WI38 (cell line): ENCODE measurements around the gene PDGFD.

Experiments used
- H3K4me3 ChIP-seq: 2 replicates; pipeline ENCODE4 v1.5.1; 2011; ENCODE audit warnings: low read depth, mild to moderate bottlenecking, control low read depth, low read length
- CTCF ChIP-seq: IDR thresholded peaks from 2 replicates; pipeline ENCODE4 v1.5.1; 2012; ENCODE audit warnings: low read depth, mild to moderate bottlenecking, control low read depth, low read length

PDGFD gene

DNA sequence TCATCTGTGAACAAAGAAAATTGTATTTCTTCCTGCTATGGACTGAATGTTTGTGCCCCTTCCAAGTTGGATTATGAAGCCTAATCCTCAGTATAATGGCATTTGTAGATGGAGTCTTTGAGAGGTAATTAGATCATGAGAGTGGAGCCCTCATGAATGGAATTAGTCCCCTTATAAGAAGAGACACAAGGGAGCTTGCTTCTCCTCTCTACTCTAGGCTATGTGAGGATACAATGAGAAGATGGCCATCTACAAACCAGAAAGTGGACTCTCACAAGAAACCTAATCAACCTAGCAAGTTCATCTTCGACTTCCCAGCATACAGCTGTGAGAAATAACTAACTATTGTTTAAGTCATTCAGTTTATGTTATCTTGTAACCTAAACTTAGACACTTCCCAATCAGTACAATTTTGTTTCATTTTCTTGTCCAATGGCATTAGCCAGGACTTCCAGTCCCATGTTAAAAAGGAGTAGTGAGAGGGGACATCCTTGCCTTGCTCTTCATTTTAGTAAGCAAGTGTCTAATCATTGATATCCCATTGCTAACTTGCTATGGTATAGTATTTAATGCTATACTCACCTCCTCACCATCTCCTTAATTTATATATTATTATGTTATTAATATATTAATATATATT lies 45.7 kb downstream of the PDGFD start:
- H3K4me3 ChIP-seq, result no peak overlapping the region
- TF ChIP-seq CTCF, result no peak

- TF ChIP-seq CTCF, result no peak
- H3K4me3 ChIP-seq, result no peak overlapping the region
Measured at GRCh38 chr11:104113541-104113940, 50.4 kb downstream of the PDGFD start.

- no peak overlapping the region for H3K4me3 ChIP-seq
Measured at GRCh38 chr11:104106136-104106754, 57.7 kb downstream of the PDGFD start.

GRCh38 chr11:104105155-104105554 lies 58.8 kb downstream of the PDGFD start:
- no peak overlapping the region for H3K4me3 ChIP-seq
- TF ChIP-seq CTCF, result no peak

More at GRCh38 chr11:104106136-104106754, 57.7 kb downstream of the PDGFD start:
- TF ChIP-seq CTCF, result no peak

DNA sequence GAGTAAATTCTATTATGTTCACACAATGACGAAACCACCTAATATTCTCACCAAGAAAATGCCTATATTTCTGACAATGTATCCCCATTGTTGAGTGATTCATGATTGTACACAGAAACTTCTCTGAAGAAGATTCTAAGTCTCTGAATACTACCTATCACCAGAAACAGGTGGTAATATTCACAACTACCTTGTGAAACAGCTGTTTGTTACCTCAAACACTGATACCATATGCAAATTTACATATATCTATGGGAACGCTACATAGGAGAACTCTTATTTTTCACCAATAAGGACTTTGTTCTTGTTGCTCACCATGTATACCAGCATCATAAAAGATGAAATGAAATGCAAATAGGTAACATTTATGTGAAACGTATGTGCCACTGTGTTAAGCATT lies 59.3 kb downstream of the PDGFD start:
- no peak for TF ChIP-seq CTCF
- no peak overlapping the region for H3K4me3 ChIP-seq

DNA sequence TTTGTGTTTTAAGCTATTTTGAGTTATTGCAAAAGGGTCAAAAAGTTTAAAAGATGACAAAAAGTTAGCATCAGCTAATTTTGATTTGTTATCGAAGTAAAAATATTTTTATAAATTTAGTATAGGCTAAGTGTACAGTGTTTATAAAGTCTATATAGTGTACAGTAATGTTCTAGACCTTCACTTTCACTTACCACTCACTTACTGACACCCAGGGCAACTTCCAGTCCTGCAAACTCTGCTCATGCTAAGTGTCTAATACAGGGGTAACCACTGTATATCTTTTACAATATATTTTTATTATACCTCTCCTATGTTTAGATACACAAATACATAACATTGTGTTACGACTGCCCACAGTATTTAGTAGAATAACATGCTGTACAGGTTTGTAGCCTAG lies 59.7 kb downstream of the PDGFD start:
- H3K4me3 ChIP-seq, result no peak overlapping the region
- no peak for TF ChIP-seq CTCF

DNA sequence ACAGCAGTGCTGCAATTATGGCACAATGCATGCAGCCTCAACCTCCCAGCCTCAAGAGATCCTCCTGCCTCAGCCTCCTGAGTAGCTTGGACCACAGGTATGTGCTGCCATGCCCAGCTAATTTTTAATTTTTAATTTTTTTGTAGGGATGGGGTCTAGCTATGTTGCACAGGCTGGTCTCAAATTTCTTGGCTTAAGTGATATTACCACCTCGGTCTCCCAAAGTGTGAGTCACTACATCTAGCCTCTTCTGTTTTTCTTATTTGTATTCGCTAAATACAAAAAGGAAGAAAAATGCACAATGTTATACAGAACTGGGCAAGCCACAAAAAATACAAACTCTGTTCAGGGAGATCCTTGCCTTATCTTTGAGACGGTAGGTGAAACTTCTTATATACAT lies 65.4 kb downstream of the PDGFD start:
- H3K4me3 ChIP-seq, result no peak overlapping the region
- no peak for TF ChIP-seq CTCF
